Keratinocyte (primary cell): ENCODE measurements around the gene FFAR4. TPM values are rescaled to one million over a fixed set of nuclear protein-coding genes. Genes with fewer than 3 reads are reported as not detected.

ENCODE experiments used
- DNase-seq: peaks from one replicate; pipeline ENCODE4 v3.0.0-alpha.2; 2011; ENCODE audit warnings: low read depth, missing footprints, low spot score
- FAIRE-seq: peaks from 2 replicates; lab custom pipeline; 2011; peaks lifted over from hg19 to GRCh38; lab: Jason Lieb, UNC
- H2AFZ ChIP-seq: 2 replicates; pipeline ENCODE4 v1.6.0; 2012; ENCODE audit warnings: low read length, control low read depth, inconsistent platforms; ENCODE audit not compliant: control insufficient read depth
- H3K27ac ChIP-seq: 2 replicates; pipeline ENCODE4 v1.5.1; 2011; ENCODE audit warnings: low read length; ENCODE audit not compliant: control insufficient read depth, insufficient read depth
- H3K27me3 ChIP-seq: 3 replicates; pipeline ENCODE4 v1.6.0; 2011; ENCODE audit warnings: low read length; ENCODE audit not compliant: control insufficient read depth, insufficient read depth; ENCODE audit errors: extremely low read depth
- H3K36me3 ChIP-seq, 2 experiments: 2 replicates in 1 of 2; 3 replicates in 1 of 2; pipeline ENCODE4 v1.5.1; 2011; ENCODE audit warnings: low read length in 2 of 2, mild to moderate bottlenecking in 1 of 2; ENCODE audit not compliant: control insufficient read depth in 2 of 2, insufficient read depth in 2 of 2; ENCODE audit errors: extremely low read depth in 1 of 2
- H3K4me1 ChIP-seq: 3 replicates; pipeline ENCODE4 v1.5.1; 2011; ENCODE audit warnings: low read length; ENCODE audit not compliant: control insufficient read depth, insufficient read depth; ENCODE audit errors: extremely low read depth
- H3K4me2 ChIP-seq: 3 replicates; pipeline ENCODE4 v1.6.0; 2011; ENCODE audit warnings: low read depth, low read length; ENCODE audit not compliant: control insufficient read depth, insufficient read depth; ENCODE audit errors: extremely low read depth
- H3K4me3 ChIP-seq, 3 experiments: fragments of 200-600 bp in 1 of 3; sonication (generic) in 1 of 3; 2 replicates in 2 of 3; 3 replicates in 1 of 3; pipeline ENCODE4 v1.5.1; 2011 to 2016; ENCODE audit warnings: low read length in 3 of 3, mild to moderate bottlenecking in 3 of 3, control low read depth in 2 of 3, inconsistent platforms in 1 of 3, low read depth in 1 of 3, mixed read lengths in 1 of 3, mixed run types in 1 of 3, moderate library complexity in 1 of 3; ENCODE audit not compliant: control insufficient read depth in 2 of 3, insufficient read depth in 2 of 3; ENCODE audit errors: extremely low read depth in 1 of 3
- H3K79me2 ChIP-seq: 2 replicates; pipeline ENCODE4 v1.6.0; 2012; ENCODE audit warnings: low read length; ENCODE audit not compliant: control insufficient read depth, insufficient read depth
- H3K9ac ChIP-seq: 3 replicates; pipeline ENCODE4 v1.6.0; 2011; ENCODE audit warnings: low read length; ENCODE audit not compliant: control insufficient read depth, insufficient read depth; ENCODE audit errors: extremely low read depth
- H3K9me1 ChIP-seq: 3 replicates; pipeline ENCODE4 v1.6.0; 2011; ENCODE audit warnings: low read length; ENCODE audit not compliant: control insufficient read depth, insufficient read depth; ENCODE audit errors: extremely low read depth
- H3K9me3 ChIP-seq: 2 replicates; pipeline ENCODE4 v1.5.1; 2012; ENCODE audit warnings: low read depth, low read length; ENCODE audit not compliant: control insufficient read depth
- H4K20me1 ChIP-seq: 3 replicates; pipeline ENCODE4 v1.6.0; 2011; ENCODE audit warnings: low read length; ENCODE audit not compliant: control insufficient read depth, insufficient read depth; ENCODE audit errors: extremely low read depth
- CTCF ChIP-seq, 3 experiments: IDR thresholded peaks in 1 of 3; conservative IDR thresholded peaks in 1 of 3; optimal IDR thresholded peaks in 1 of 3; 2 replicates in 2 of 3; 3 replicates in 1 of 3; pipeline versions ENCODE3 to v1.5.1; 2011; ENCODE audit warnings: low read length in 3 of 3, mild to moderate bottlenecking in 3 of 3, moderate library complexity in 2 of 3, control low read depth in 1 of 3, inconsistent platforms in 1 of 3; ENCODE audit not compliant: insufficient read depth in 2 of 3; ENCODE audit errors: extremely low read depth in 1 of 3
- EZH2 ChIP-seq: IDR thresholded peaks from one replicate; pipeline ENCODE4 v1.6.1; 2012; ENCODE audit warnings: inconsistent platforms, mild to moderate bottlenecking, low read length, moderate library complexity
- dilution Hi-C: fragments of 300-500 bp; cut with MboI; formaldehyde crosslinking; loops from one replicate; pipeline ENCODE4 v1.7.0; 2020; ENCODE audit warnings: low sequenced_read_pairs; ENCODE audit not compliant: extremely low pct_ligation_motif_present
- polyA plus RNA-seq, 5 experiments: library from polyadenylated mRNA; depleted of rRNA in 3 of 5; stranded (reverse) in 3 of 5; stranded (forward) in 1 of 5; unstranded in 1 of 5; fragments of >200 nt; gene quantifications; 1 replicate in 1 of 5; 2 replicates in 3 of 5; 3 replicates in 1 of 5; pipeline versions ENCODE4 v1.2.1 to v1.2.3, GENCODE V29; 2011 to 2012; ENCODE audit warnings: missing spikeins in 2 of 5, low read depth in 1 of 5, low replicate concordance in 1 of 5

FFAR4 gene
- polyA plus RNA-seq, 1 donor (not counting 4 experiments of a cell fraction or from before 2014, with no cell fraction given), result not detected

GRCh38 chr10:93597075-93597599 is 30.7 kb downstream of the FFAR4 start:
- Histone ChIP-seq H3K27me3 (peaks cover 27% of the 10 kb centered on the region), H3K4me3 (no peak overlapping the region), H3K4me1 (no peaks in the 10 kb centered on the region), H4K20me1 (no peaks in the 10 kb centered on the region), H3K4me2 (no peak overlapping the region), H3K79me2 (no peaks in the 10 kb centered on the region), H3K9me1 (no peaks in the 10 kb centered on the region), H3K9me3 (no peaks in the 10 kb centered on the region), H3K9ac (no peak overlapping the region), H3K27ac (no peak overlapping the region), H2AFZ (no peak overlapping the region), H3K36me3 (no peaks in the 10 kb centered on the region)
- TF ChIP-seq CTCF (optimal IDR thresholded peaks at IDR 0.05 in 1 of 3, IDR thresholded peaks at IDR 0.05 in 1 of 3, conservative IDR thresholded peaks at IDR 0.05 in 1 of 3; ENCODE audit: extremely low read depth in 1 of 3, insufficient read depth in 2 of 3, low read length in 3 of 3) (no peak), EZH2 (no peak)
- FAIRE-seq (no peak), DNase-seq (no peak)
- dilution Hi-C loops, result no loop called here

- no peaks in the 10 kb centered on the region for H3K9me3 ChIP-seq
These were observed 31.7 kb downstream of the FFAR4 start for GRCh38 chr10:93598157-93598556.

More at GRCh38 chr10:93598157-93598556, 31.7 kb downstream of the FFAR4 start:
- Histone ChIP-seq H3K9me1 (no peaks in the 10 kb centered on the region), H3K4me2 (no peak overlapping the region), H2AFZ (no peak overlapping the region), H3K4me1 (no peaks in the 10 kb centered on the region), H3K4me3 (no peak overlapping the region), H3K36me3 (no peaks in the 10 kb centered on the region), H4K20me1 (no peaks in the 10 kb centered on the region), H3K27me3 (peaks cover 34% of the 10 kb centered on the region), H3K79me2 (no peaks in the 10 kb centered on the region), H3K9ac (no peak overlapping the region), H3K27ac (no peak overlapping the region)
- no peak for DNase-seq
- dilution Hi-C loops, result no loop called here
- FAIRE-seq, result no peak
- TF ChIP-seq CTCF (optimal IDR thresholded peaks at IDR 0.05 in 1 of 3, IDR thresholded peaks at IDR 0.05 in 1 of 3, conservative IDR thresholded peaks at IDR 0.05 in 1 of 3; ENCODE audit: extremely low read depth in 1 of 3, insufficient read depth in 2 of 3, low read length in 3 of 3), result no peak
